DND-41 (cell line): ENCODE data around the gene NFATC2.
"Not testable (repeated sequence)": the region's sequence is repeated elsewhere in the genome, so short reads cannot be mapped to it uniquely, and the experiment has no call there.

Experiments
- ATAC-seq: fragments of 200-7000 bp; cut with Tn5 transposase; 3 replicates; pipeline ENCODE4 v1.9.1; 2021; ENCODE audit warnings: low read depth; ENCODE audit not compliant: insufficient read depth
- DNase-seq: peaks from one replicate; pipeline ENCODE4 v3.0.0-alpha.2; 2020
- H2AFZ ChIP-seq: 2 replicates; pipeline ENCODE4 v1.6.0; 2012; ENCODE audit warnings: low read depth, low read length
- H3K27ac ChIP-seq: 2 replicates; pipeline ENCODE4 v1.5.1; 2012; ENCODE audit warnings: low read length, inconsistent platforms
- H3K27me3 ChIP-seq: fragments of 200-600 bp; sonication (generic); 2 replicates; pipeline ENCODE4 v1.6.0; 2012; ENCODE audit warnings: low read length, mild to moderate bottlenecking, inconsistent platforms; ENCODE audit not compliant: insufficient read depth, poor library complexity
- H3K36me3 ChIP-seq: 2 replicates; pipeline ENCODE4 v1.5.1; 2012; ENCODE audit warnings: low read length, inconsistent platforms; ENCODE audit not compliant: insufficient read depth
- H3K4me1 ChIP-seq: 2 replicates; pipeline ENCODE4 v1.5.1; 2012; ENCODE audit warnings: mild to moderate bottlenecking, low read length; ENCODE audit not compliant: insufficient read depth
- H3K4me2 ChIP-seq: 2 replicates; pipeline ENCODE4 v1.6.0; 2012; ENCODE audit warnings: mild to moderate bottlenecking, moderate library complexity, low read length, inconsistent platforms; ENCODE audit not compliant: insufficient read depth
- H3K4me3 ChIP-seq, 2 experiments: fragments of 200-600 bp in 1 of 2; shearing (Covaris generic) in 1 of 2; 2 replicates each; pipeline ENCODE4 v1.5.1; 2012 to 2016; ENCODE audit warnings: inconsistent platforms in 2 of 2, low read length in 2 of 2, mild to moderate bottlenecking in 2 of 2, low read depth in 1 of 2, moderate library complexity in 1 of 2
- H3K79me2 ChIP-seq: 2 replicates; pipeline ENCODE4 v1.6.0; 2012; ENCODE audit warnings: low read length, inconsistent platforms; ENCODE audit not compliant: insufficient read depth
- H3K9ac ChIP-seq: 2 replicates; pipeline ENCODE4 v1.6.0; 2012; ENCODE audit warnings: low read depth, mild to moderate bottlenecking, inconsistent platforms, low read length, moderate library complexity
- H3K9me3 ChIP-seq: 2 replicates; pipeline ENCODE4 v1.5.1; 2012; ENCODE audit warnings: low read length, moderate library complexity, mild to moderate bottlenecking, inconsistent platforms; ENCODE audit not compliant: insufficient read depth, severe bottlenecking
- H4K20me1 ChIP-seq: 2 replicates; pipeline ENCODE4 v1.6.0; 2012; ENCODE audit warnings: low read length; ENCODE audit not compliant: insufficient read depth
- EZH2 ChIP-seq: IDR thresholded peaks from 3 replicates; pipeline ENCODE4 v1.6.1; 2012; ENCODE audit warnings: borderline replicate concordance, low read depth, mild to moderate bottlenecking, moderate library complexity, low read length, inconsistent platforms; ENCODE audit not compliant: severe bottlenecking
- TF ChIP-seq, protein P1 (sequence below): IDR thresholded peaks from 2 replicates; pipeline ENCODE4 v1.5.1; 2012; ENCODE audit warnings: borderline replicate concordance, low read length, moderate library complexity, mild to moderate bottlenecking; ENCODE audit not compliant: poor library complexity, severe bottlenecking; ENCODE audit errors: extremely low read depth

Gene NFATC2

DNA sequence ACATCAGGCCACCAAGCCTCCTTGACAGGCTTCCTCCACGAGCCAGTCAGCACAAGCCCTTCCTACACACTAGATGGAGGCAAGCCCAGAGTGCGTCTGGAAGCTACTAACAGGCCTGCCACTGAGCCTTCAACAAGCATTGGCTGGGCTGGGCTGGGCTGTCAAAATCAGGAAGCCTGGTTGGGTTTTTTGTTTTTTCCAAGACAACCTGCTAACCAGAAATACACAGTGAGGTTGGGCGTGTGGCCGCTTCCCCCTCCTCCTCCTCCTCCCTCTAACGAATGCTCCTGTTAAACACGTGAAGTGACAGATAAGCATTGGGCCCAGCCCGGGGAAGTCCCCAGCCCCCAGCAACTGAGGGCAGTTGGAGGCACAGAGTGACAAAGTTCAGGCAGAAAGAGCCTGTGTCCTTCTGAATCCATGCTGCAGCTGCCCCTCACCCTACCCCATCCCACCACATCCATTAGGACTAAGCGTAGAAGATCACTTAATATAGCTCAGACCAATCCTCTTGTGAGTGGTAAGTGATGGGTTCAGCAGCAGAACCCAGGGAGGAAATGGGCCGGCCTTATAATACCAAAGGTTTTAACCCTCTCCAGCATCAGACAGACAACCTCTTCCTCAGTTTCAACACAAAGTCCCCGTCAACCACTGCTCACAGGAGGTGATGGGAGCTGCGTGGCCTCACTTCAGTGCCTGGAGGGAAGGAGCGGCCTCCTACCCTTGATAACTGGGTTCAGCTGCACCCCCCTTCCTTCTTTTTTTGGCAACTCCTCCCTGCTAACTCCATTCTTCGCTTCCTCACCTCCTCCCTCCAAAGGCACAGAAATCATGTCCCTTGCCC, 1.1 kb downstream of the NFATC2 start:
- DNase-seq (peak; percentile 18), ATAC-seq (peak; percentile 61)
- no peak overlapping the region for H3K9ac ChIP-seq
- no peak overlapping the region for H3K4me2 ChIP-seq
- H4K20me1 ChIP-seq, result peaks cover 3% of the 10 kb centered on the region; the same call in 1 of the 2 replicates
- TF ChIP-seq EZH2, result no peak
- TF ChIP-seq, protein P1, sequence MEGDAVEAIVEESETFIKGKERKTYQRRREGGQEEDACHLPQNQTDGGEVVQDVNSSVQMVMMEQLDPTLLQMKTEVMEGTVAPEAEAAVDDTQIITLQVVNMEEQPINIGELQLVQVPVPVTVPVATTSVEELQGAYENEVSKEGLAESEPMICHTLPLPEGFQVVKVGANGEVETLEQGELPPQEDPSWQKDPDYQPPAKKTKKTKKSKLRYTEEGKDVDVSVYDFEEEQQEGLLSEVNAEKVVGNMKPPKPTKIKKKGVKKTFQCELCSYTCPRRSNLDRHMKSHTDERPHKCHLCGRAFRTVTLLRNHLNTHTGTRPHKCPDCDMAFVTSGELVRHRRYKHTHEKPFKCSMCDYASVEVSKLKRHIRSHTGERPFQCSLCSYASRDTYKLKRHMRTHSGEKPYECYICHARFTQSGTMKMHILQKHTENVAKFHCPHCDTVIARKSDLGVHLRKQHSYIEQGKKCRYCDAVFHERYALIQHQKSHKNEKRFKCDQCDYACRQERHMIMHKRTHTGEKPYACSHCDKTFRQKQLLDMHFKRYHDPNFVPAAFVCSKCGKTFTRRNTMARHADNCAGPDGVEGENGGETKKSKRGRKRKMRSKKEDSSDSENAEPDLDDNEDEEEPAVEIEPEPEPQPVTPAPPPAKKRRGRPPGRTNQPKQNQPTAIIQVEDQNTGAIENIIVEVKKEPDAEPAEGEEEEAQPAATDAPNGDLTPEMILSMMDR, result no peak
- H3K4me1 ChIP-seq, result peaks cover 3% of the 10 kb centered on the region; the same call in 1 of the 2 replicates
- H2AFZ ChIP-seq, result no peak overlapping the region
- no peaks in the 10 kb centered on the region for H3K36me3 ChIP-seq
- H3K27me3 ChIP-seq, result peaks cover 48% of the 10 kb centered on the region
- H3K79me2 ChIP-seq, result no peaks in the 10 kb centered on the region
- no peaks in the 10 kb centered on the region for H3K9me3 ChIP-seq
- H3K27ac ChIP-seq, result no peak overlapping the region
- H3K4me3 ChIP-seq, result no peak overlapping the region

DNA sequence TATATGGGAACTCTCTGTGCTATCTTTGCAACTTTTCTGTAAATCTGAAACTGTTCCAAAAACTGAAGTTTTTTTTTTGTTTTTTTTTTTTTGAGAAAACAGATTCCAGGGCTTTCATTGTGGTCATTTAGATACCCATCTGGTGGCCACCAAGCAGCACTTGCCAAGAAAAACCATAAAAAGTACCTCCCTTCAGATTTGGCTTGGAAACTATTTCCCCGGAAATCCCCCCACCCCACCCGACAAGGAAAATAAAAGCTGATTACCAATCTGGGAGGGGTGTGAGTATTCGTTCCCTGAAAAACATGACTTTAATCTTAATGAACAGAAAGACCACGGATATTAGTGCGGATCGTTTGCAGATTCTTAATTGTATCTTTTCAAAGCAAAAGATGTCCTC, 1.9 kb downstream of the NFATC2 start:
- Histone ChIP-seq H3K79me2 (no peaks in the 10 kb centered on the region), H3K27me3 (peaks cover 55% of the 10 kb centered on the region), H3K4me3 (no peak overlapping the region), H3K27ac (no peak overlapping the region), H4K20me1 (peaks cover 3% of the 10 kb centered on the region; the same call in 1 of the 2 replicates), H3K9me3 (no peaks in the 10 kb centered on the region), H3K4me1 (peaks cover 3% of the 10 kb centered on the region; the same call in 1 of the 2 replicates), H3K36me3 (no peaks in the 10 kb centered on the region), H3K9ac (no peak overlapping the region), H3K4me2 (no peak overlapping the region), H2AFZ (no peak overlapping the region)
- TF ChIP-seq, protein P1, result no peak
- TF ChIP-seq EZH2, result no peak
- no peak for ATAC-seq
- DNase-seq, result no peak

DNA sequence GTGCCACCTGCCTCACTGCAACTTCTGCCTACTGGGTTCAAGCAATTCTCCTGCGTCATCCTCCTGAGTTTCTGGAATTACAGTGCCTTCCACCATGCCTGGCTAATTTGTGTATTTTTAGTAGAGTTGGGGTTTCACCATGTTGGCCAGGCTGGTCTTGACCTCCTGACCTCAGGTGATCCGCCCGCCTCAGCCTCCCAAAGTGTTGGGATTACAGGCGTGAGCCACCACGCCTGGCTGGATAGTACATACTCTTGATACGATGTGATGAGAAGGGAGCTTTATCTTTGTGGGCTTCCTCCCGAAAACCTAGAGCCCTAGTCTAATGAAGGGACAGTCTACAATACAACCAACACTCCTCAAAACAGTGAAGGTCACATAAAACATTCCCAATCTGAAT, 2.4 kb downstream of the NFATC2 start:
- H4K20me1 ChIP-seq, ATAC-seq, H3K9ac ChIP-seq, H3K36me3 ChIP-seq, H3K4me2 ChIP-seq, H3K79me2 ChIP-seq, H2AFZ ChIP-seq, DNase-seq, H3K4me3 ChIP-seq, H3K27ac ChIP-seq, H3K9me3 ChIP-seq, H3K4me1 ChIP-seq: not testable (repeated sequence)
- H3K27me3 ChIP-seq, result peaks cover 60% of the 10 kb centered on the region
